Measurements from ENCODE around the gene GTF2F2.
"Not testable (repeated sequence)": the region's sequence is repeated elsewhere in the genome, so short reads cannot be mapped to it uniquely, and the experiment has no call there.

GTF2F2 gene

DNA sequence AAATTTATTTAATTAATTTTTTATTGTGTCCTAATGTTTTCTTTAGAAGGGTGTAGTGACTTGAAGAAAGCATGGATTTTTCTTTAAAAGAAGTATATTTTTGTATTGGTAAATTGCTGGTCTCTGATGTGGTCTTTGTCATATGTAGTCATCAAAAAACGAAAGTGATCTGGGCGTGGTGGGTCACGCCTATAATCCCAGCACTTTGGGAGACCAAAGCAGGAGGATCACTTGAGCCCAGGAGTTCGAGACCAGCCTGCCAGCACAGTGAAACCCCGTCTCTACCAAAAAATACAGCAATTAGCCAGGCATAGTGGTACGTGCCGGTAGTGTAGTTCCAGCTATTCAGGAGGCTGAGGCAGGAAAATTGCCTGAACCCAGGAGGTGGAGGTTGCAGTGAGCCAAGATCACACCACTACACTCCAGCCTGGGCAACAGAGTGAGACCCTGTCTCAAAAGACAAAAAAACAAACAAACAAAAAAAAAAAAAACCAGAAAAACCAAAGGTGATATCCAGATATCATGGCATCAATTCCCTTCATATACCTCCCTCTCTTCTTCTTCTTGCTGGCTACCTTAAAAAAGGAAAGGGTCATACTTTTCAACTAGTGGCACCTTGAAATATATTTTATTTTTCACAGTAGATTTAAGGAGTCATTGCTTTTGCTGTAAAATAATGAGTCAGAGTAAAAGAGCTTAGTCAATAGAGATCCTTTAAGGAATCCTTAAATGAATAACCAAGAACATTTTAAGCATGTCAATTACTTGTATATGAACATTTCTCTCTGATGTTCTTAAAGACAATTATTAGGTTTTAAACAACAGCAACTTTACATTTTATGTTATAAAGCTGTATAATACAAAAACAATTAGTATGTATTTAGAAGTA is 60.6 kb downstream of the GTF2F2 start:
- no peak for DNase-seq

- DNase-seq: no peak
Measured at GRCh38 chr13:45184693-45185092, 64.4 kb downstream of the GTF2F2 start.

DNA sequence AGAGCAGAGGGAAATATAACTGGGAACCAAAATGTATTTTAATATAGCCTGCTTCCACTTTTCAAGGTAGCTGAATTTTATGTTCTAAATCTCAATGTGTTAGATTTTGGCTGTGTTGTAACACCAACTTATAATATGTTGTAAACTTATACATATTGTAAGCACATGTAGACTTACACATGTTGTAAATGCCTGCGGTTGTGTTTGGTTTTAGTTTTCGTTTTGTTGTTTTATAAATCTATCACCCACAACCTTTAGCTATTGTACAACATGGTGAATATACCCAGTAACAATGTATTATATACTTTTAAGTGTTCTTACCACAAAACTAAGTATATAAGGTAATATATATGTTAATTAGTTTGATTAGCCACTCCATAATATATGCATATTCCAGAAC is 65.0 kb downstream of the GTF2F2 start:
- no peak for DNase-seq

- not testable (repeated sequence) for DNase-seq
Measured at GRCh38 chr13:45189077-45189476, 68.8 kb downstream of the GTF2F2 start.

DNA sequence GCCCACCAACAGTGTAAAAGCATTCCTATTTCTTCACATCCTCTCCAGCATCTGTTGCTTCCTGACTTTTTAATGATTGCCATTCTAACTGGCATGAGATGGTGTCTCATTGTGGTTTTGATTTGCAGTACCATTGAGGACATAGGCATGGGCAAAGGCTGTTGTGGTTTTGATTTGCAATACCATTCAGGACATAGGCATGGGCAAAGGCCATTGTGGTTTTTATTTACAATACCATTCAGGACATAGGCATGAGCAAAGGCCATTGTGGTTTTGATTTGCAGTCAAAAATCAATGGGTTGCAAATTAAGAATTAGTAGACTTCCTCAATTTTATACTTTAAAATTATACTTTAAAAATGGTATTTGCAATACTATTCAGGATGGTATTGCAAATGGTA is 69.2 kb downstream of the GTF2F2 start:
- not testable (repeated sequence) for DNase-seq

- DNase-seq: no peak
Measured at GRCh38 chr13:45191874-45192273, 71.6 kb downstream of the GTF2F2 start.

DNA sequence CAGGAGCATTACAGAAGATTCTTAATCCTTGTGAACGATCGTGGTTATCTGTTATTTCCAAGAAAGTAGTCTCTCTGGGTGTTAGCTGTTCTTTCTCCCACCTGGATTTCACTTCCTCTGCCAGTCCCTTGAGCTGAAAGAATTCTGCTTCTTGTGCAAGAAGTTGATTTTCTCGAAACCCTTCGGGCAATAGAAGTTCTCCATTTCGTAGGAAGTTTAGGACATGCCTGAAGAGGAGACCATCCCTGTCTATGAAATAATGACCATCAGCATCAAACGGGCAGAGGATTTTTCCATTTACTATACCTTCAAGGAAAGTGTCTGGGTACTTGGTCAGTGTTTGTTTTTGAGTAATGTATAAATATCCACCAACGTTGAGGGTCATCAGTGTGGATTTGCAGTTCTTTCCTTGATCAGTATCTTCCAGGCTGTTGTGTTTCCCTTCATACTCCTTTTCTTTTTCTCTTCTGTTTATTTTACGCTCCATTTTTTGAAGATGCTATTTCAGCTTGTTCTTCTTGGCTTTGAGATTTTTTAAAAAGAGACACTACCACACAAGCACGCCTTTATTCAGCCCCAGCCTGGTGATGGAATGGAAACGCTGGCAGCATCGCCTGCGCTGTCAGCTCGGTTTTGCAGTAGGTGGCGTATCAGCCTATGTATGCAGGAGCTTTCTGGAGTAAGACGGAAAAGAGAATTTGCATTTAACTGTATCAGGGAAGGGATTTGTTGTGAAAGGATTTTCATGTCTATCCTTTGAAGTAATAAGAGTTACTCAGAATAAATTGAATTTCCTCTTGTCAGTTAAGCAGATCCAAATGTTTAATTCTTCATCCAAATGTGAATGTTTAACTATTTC is 74.0 kb downstream of the GTF2F2 start:
- no peak for DNase-seq

DNA sequence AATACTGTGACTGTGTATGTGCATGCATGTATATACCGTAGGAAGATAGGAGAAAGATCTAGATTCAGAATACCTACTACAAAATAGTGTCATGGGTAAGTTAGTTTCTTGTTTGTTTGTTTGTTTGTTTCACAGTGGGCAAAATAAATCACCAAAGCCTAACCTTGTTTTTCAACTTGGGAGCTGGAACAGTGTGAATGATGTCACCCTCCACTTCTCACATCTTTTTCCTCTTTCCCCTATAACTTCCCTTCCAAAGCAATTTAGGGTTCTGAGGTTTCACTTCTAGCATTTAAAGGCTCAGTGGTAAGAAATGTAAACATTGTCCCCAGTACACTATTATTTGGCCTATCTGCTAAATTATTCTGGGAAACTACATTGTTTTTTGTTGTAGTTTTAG is 75.1 kb downstream of the GTF2F2 start:
- no peak for DNase-seq

- DNase-seq: no peak
Measured at GRCh38 chr13:45196096-45196495, 75.8 kb downstream of the GTF2F2 start.

GRCh38 chr13:45196622-45197021 is 76.3 kb downstream of the GTF2F2 start:
- DNase-seq: no peak

DNA sequence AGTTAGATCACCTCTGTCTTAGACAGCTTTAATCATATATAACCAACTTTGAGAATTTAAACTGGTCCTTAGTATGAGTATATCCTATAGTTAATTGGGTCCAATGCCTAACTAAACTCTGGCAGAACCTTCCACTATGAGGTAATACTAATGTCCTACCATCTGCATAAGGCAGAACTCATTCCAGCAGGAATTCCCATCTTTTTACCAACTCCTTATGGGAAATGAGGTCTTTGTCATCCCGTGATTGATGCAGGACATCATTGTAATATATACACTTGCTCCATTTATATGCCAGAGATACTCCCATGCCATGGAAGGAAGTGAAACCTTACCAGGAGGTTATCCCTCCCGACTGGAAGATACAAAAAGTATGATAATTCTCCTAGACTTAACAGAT is 77.7 kb downstream of the GTF2F2 start:
- no peak for DNase-seq

- DNase-seq: no peak
Measured at GRCh38 chr13:45198924-45199323, 78.6 kb downstream of the GTF2F2 start.

GRCh38 chr13:45199711-45200110 is 79.4 kb downstream of the GTF2F2 start:
- no peak for DNase-seq

DNA sequence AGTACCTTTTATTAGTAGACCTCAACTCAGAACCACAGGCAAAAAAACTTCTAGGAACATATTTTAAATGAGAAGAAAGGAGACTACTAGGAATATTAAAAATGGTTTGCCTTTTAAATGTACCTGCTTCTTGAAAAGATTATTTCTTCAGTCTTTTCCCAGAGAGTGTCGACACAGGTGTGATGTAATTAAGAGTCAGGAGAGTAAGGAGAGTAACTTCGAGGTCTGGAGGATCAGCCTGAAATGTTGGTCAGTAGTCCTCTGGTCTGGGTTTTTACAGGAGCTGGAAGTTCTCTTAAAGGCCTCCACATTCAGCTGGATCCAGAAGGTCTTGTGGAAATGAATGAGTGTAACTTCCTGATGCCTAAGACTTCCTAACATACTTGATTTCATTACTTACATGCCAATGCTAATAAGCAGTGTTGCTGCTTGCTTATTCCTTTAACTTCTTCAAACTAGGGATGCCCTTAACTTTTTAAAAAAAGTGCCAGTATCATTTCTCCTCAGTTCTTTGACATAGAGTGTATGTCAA is 80.5 kb downstream of the GTF2F2 start, which contains the start of gene KCTD4:
Gene KCTD4, minus strand, starts transcription at position 345 of the 532 bp plus-strand sequence. CDS start 6,478 bp downstream, outside the sequence.
- no peak for DNase-seq

DNA sequence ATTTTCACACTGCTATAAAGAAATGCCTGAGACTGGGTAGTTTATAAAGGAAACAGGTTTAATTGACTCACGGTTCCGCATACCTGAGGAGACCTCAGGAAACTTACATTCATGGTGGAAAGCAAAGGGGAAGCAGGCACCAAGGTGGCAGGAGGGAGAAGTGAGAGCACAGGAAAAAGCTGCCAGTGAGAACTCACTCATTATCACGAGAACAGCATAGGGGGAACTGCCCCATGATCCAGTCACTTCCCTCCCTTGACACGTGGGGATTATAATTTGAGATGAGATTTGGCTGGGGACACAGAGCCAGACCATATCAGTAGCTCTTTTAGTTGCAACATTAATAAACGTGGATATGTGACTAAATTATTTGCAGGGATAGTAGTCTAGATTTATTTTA is 84.8 kb downstream of the GTF2F2 start:
- DNase-seq: no peak

GRCh38 chr13:45206340-45206739 is 86.0 kb downstream of the GTF2F2 start:
- no peak for DNase-seq

- no peak for DNase-seq
Measured at GRCh38 chr13:45207319-45207718, 87.0 kb downstream of the GTF2F2 start.

DNA sequence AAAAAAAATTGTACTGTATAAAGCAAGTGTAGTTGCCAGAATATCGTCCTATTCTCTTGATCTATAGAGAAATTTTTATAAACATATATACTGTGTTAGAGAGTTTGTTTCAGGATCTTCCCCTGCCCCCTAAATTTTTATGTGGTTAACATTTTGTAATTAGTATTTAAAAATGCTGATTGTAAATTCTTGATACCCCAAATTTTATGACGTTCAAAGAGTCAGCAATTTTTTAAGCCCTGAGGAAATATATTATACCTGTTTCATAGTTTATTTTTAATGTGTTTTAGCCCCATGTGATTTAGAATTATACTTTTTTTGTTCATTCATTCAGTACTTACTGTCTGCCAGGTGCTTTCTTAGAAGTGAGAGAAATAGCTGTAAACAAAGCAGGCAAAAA is 87.8 kb downstream of the GTF2F2 start:
- no peak for DNase-seq

GRCh38 chr13:45209229-45209628 is 88.9 kb downstream of the GTF2F2 start:
- no peak for DNase-seq

GRCh38 chr13:45215392-45216077 is 95.2 kb downstream of the GTF2F2 start:
- DNase-seq: no peak

GRCh38 chr13:45216193-45216592 is 95.9 kb downstream of the GTF2F2 start:
- no peak for DNase-seq

GRCh38 chr13:45218689-45219088 is 98.4 kb downstream of the GTF2F2 start:
- no peak for DNase-seq
